B cell (primary cell): Measurements from ENCODE around the gene EXOSC2. TPM values are rescaled to one million over a fixed set of nuclear protein-coding genes. Genes with fewer than 3 reads are reported as not detected.

Experiments
- ATAC-seq: fragments of 200-7000 bp; cut with Tn5 transposase; one replicate; pipeline ENCODE4 v1.10.0; 2021; ENCODE audit warnings: low read depth, mild to moderate bottlenecking, moderate number of reproducible peaks, moderate library complexity
- CTCF ChIA-PET: fragments of 350-600 bp; sonication (Branson Sonifier 250); formaldehyde crosslinking; loops from one replicate; lab custom pipeline; 2021; ENCODE audit warnings: antibody characterized with exemption, inconsistent platforms; lab: Charles Lee
- POLR2A ChIA-PET: fragments of 350-600 bp; sonication (Branson Sonifier 250); formaldehyde crosslinking; loops from one replicate; lab custom pipeline; 2021; ENCODE audit warnings: antibody characterized with exemption; lab: Charles Lee
- DNase-seq: peaks from one replicate; pipeline ENCODE4 v3.0.0; 2013
- H2AFZ ChIP-seq: 2 replicates; pipeline ENCODE4 v1.6.1; 2012; ENCODE audit warnings: mild to moderate bottlenecking, low read depth, low read length; ENCODE audit not compliant: insufficient read depth, poor library complexity, severe bottlenecking
- H3K27ac ChIP-seq, 2 donors: 1 replicate in 1 of 2; 2 replicates in 1 of 2; pipeline ENCODE4 v1.5.1; 2012 to 2013; ENCODE audit warnings: low read length in 2 of 2, mild to moderate bottlenecking in 2 of 2, moderate library complexity in 1 of 2
- H3K27me3 ChIP-seq, 4 experiments: fragments of 200-600 bp in 1 of 4; sonication (generic) in 1 of 4; replicated peaks in 1 of 4; 1 replicate in 2 of 4; 2 replicates in 2 of 4; pipeline versions ENCODE4 v1.6.1 to v1.7.0; 2013 to 2016; ENCODE audit warnings: low read length in 3 of 4, mild to moderate bottlenecking in 2 of 4, mixed read lengths in 1 of 4, moderate library complexity in 1 of 4; ENCODE audit not compliant: insufficient read depth in 4 of 4, control insufficient read depth in 3 of 4; ENCODE audit errors: control extremely low read depth in 1 of 4
- H3K36me3 ChIP-seq, 2 experiments: replicated peaks in 1 of 2; 1 replicate in 1 of 2; 2 replicates in 1 of 2; pipeline versions ENCODE4 v1.6.1 to v1.7.1; 2013; ENCODE audit warnings: low read length in 1 of 2; ENCODE audit not compliant: insufficient read depth in 2 of 2, control insufficient read depth in 1 of 2; ENCODE audit errors: control extremely low read depth in 1 of 2, extremely low read depth in 1 of 2
- H3K4me1 ChIP-seq, 2 donors: fragments of 200-600 bp in 1 of 2; sonication (generic) in 1 of 2; 1 replicate in 1 of 2; 2 replicates in 1 of 2; pipeline versions ENCODE4 v1.5.1 to v1.6.1; 2013 to 2017; ENCODE audit warnings: low read length in 2 of 2; ENCODE audit not compliant: control insufficient read depth in 2 of 2, insufficient read depth in 2 of 2
- H3K4me2 ChIP-seq: replicated peaks from 2 replicates; pipeline ENCODE3; 2012; ENCODE audit warnings: mild to moderate bottlenecking, low read depth, low read length; ENCODE audit not compliant: poor library complexity, severe bottlenecking
- H3K4me3 ChIP-seq, 5 experiments: fragments of 200-600 bp in 1 of 5; sonication (generic) in 1 of 5; 1 replicate in 3 of 5; 2 replicates in 2 of 5; pipeline versions ENCODE4 v1.5.1 to v1.7.0; 2011 to 2016; ENCODE audit warnings: low read length in 4 of 5, mild to moderate bottlenecking in 4 of 5, low read depth in 2 of 5, control low read depth in 1 of 5, moderate library complexity in 1 of 5; ENCODE audit not compliant: insufficient read depth in 1 of 5; ENCODE audit errors: control extremely low read depth in 1 of 5, extremely low read depth in 1 of 5
- H3K79me2 ChIP-seq: fragments of 200-600 bp; sonication (generic); one replicate; pipeline ENCODE4 v1.6.0; 2016; ENCODE audit warnings: low read length; ENCODE audit not compliant: control insufficient read depth, insufficient read depth
- H3K9ac ChIP-seq: fragments of 200-600 bp; sonication (generic); 2 replicates; pipeline ENCODE4 v1.6.1; 2017; ENCODE audit warnings: mild to moderate bottlenecking, low read length, moderate library complexity
- H3K9me3 ChIP-seq, 3 donors: one replicate each; pipeline versions ENCODE4 v1.6.1 to v1.7.1; 2013; ENCODE audit warnings: low read length in 2 of 3; ENCODE audit not compliant: control insufficient read depth in 2 of 3, insufficient read depth in 1 of 3; ENCODE audit errors: control extremely low read depth in 1 of 3
- H4K20me1 ChIP-seq: 2 replicates; pipeline ENCODE4 v1.6.0; 2012; ENCODE audit warnings: mild to moderate bottlenecking, low read length; ENCODE audit not compliant: insufficient read depth, control insufficient read depth, poor library complexity, severe bottlenecking
- H3K27ac Mint-ChIP-seq: one replicate; pipeline ENCODE4 v1.8.0; 2021; ENCODE audit warnings: mixed read lengths
- H3K27me3 Mint-ChIP-seq: one replicate; pipeline ENCODE4 v1.8.0; 2021; ENCODE audit warnings: mixed read lengths
- H3K4me1 Mint-ChIP-seq: one replicate; pipeline ENCODE4 v1.8.0; 2021; ENCODE audit warnings: mixed read lengths
- H3K4me3 Mint-ChIP-seq: one replicate; pipeline ENCODE4 v1.8.0; 2021; ENCODE audit warnings: mixed read lengths
- H3K9me3 Mint-ChIP-seq: one replicate; pipeline ENCODE4 v1.8.0; 2022; ENCODE audit warnings: mixed read lengths; ENCODE audit not compliant: insufficient read depth
- CTCF ChIP-seq: fragments of 200-600 bp; IDR thresholded peaks from one replicate; pipeline ENCODE4 v1.8.0; 2022; ENCODE audit warnings: antibody characterized with exemption, mild to moderate bottlenecking
- EZH2 ChIP-seq: IDR thresholded peaks from 2 replicates; pipeline ENCODE4 v1.6.1; 2012; ENCODE audit warnings: borderline replicate concordance, low read depth, mild to moderate bottlenecking, moderate library complexity, low read length; ENCODE audit not compliant: insufficient read depth, poor library complexity, severe bottlenecking
- WGBS: methylation state at CpG from one replicate; pipeline ENCODE4 v1.1.5; 2013; ENCODE audit warnings: missing lambda C conversion rate; ENCODE audit not compliant: insufficient coverage; 5-methylcytosine and 5-hydroxymethylcytosine counted together
- intact Hi-C: fragments of 100-400 bp; cut with micrococcal nuclease; formaldehyde crosslinking; loops from one replicate; pipeline ENCODE4 v1.10.0; 2022
- polyA plus RNA-seq: library from polyadenylated mRNA; depleted of rRNA; stranded (reverse); fragments of >200 nt; gene quantifications from 2 replicates; pipeline ENCODE4 v1.2.3, GENCODE V29; 2012
- total RNA-seq, 2 donors: library from RNA; stranded (reverse); fragments of 120-200 nt in 1 of 2; gene quantifications; 1 replicate in 1 of 2; 2 replicates in 1 of 2; pipeline versions ENCODE4 v1.2.3 to v1.2.4, GENCODE V29; 2013 to 2022

EXOSC2 gene
- total and polyA plus RNA-seq, 2 donors (not counting 1 experiment from before 2014, with no cell fraction given): 31.5 to 53.3 TPM

GRCh38 chr9:130696139-130696650 lies 2.6 kb downstream of the EXOSC2 start:
- CTCF ChIA-PET: interaction anchor here (0.7 to 2.1 kb wide), 2 partner anchors 10 to 12 kb away, joined by 3 to 17 read pairs; no protein-coding TSS in a partner anchor
- TF ChIP-seq CTCF (no peak), EZH2 (no peak)
- WGBS: 91% methylated on average over 3 of the region's 4 CpGs
- no peaks in the 10 kb centered on the region for H3K27me3 Mint-ChIP-seq
- no peak overlapping the region for H3K27ac ChIP-seq
- peaks cover 0 to 8% (median 0%) of the 10 kb centered on the region in 3 donors for H3K9me3 ChIP-seq
- peaks cover 11% of the 10 kb centered on the region for H4K20me1 ChIP-seq
- no peak overlapping the region for H3K4me3 Mint-ChIP-seq
- intact Hi-C loops: no loop called here
- no peaks in the 10 kb centered on the region for H3K27me3 ChIP-seq
- H3K27ac Mint-ChIP-seq: no peak overlapping the region
- H3K36me3 ChIP-seq: peaks cover 0 to 45% of the 10 kb centered on the region in 2 experiments
- H3K9me3 Mint-ChIP-seq: no peaks in the 10 kb centered on the region
- H3K4me3 ChIP-seq: no peak overlapping the region
- no peak for DNase-seq
- POLR2A ChIA-PET: interaction anchor here (0.6 kb wide), 1 partner anchor 13 kb away, joined by 5 read pairs; no protein-coding TSS in a partner anchor
- H3K79me2 ChIP-seq: peaks cover 39% of the 10 kb centered on the region
- no peak overlapping the region for H2AFZ ChIP-seq
- H3K4me1 Mint-ChIP-seq: peaks cover 40% of the 10 kb centered on the region
- ATAC-seq: no peak
- no peak overlapping the region for H3K9ac ChIP-seq
- H3K4me1 ChIP-seq: peaks cover 18 to 19% of the 10 kb centered on the region in 2 donors
- H3K4me2 ChIP-seq: no peak overlapping the region

DNA sequence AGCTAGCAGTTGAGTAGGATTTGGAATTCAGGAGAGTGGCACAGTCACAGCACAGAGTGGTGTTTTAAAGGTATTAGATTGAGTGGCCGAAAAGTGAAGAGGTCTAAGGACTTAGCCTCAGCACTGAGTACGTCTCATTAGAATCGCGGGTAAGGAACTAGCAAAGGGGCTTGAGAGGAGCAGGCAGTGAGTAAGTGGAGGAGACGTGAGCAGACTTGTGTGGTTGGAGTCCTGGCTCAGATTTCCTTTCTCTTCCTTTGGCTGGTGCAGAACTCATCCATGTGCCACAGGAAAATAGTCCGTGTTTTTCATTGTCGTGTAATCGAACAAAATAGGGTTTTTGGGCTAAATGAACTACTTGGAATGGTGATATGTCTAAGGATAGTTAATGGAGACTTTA lies 3.4 kb downstream of the EXOSC2 start:
- no peak overlapping the region for H2AFZ ChIP-seq
- no peak overlapping the region for H3K27ac ChIP-seq
- peak overlapping the region; percentile 3 for H3K27ac Mint-ChIP-seq
- H3K79me2 ChIP-seq: peaks cover 39% of the 10 kb centered on the region
- no peak for DNase-seq
- ATAC-seq: no peak
- intact Hi-C loops: no loop called here
- CTCF ChIA-PET: interaction anchor here (0.7 to 2.1 kb wide), 2 partner anchors 9 to 11 kb away, joined by 3 to 17 read pairs; no protein-coding TSS in a partner anchor
- peaks cover 0 to 53% of the 10 kb centered on the region in 2 experiments for H3K36me3 ChIP-seq
- peaks cover 0 to 6% (median 0%) of the 10 kb centered on the region in 3 donors for H3K9me3 ChIP-seq
- peaks cover 40% of the 10 kb centered on the region for H3K4me1 Mint-ChIP-seq
- POLR2A ChIA-PET: interaction anchor here (0.6 kb wide), 1 partner anchor 12 kb away, joined by 5 read pairs; no protein-coding TSS in a partner anchor
- no peak overlapping the region for H3K9ac ChIP-seq
- H4K20me1 ChIP-seq: peaks cover 16% of the 10 kb centered on the region
- H3K9me3 Mint-ChIP-seq: no peaks in the 10 kb centered on the region
- no peak overlapping the region for H3K4me3 Mint-ChIP-seq
- WGBS: 98% methylated on average over 5 of the region's 8 CpGs
- H3K4me1 ChIP-seq: peaks cover 18 to 19% of the 10 kb centered on the region in 2 donors
- H3K27me3 Mint-ChIP-seq: no peaks in the 10 kb centered on the region
- no peak overlapping the region for H3K4me3 ChIP-seq
- H3K27me3 ChIP-seq: no peaks in the 10 kb centered on the region
- no peak for TF ChIP-seq CTCF
- TF ChIP-seq EZH2: no peak
- H3K4me2 ChIP-seq: no peak overlapping the region
